AG10803 (cell line): ENCODE measurements around the gene SLC30A4.

ENCODE experiments used
- DNase-seq: peaks from one replicate; pipeline ENCODE4 v3.0.0; 2010; ENCODE audit warnings: low read depth
- H3K4me3 ChIP-seq: 2 replicates; pipeline ENCODE4 v1.5.1; 2011; ENCODE audit warnings: mild to moderate bottlenecking, low read length, control low read depth
- TF ChIP-seq, protein P1 (sequence below): conservative IDR thresholded peaks from 2 replicates; pipeline ENCODE4 v1.5.1; 2011; ENCODE audit warnings: mild to moderate bottlenecking, low read length, control low read depth, inconsistent platforms

The SLC30A4 gene

DNA sequence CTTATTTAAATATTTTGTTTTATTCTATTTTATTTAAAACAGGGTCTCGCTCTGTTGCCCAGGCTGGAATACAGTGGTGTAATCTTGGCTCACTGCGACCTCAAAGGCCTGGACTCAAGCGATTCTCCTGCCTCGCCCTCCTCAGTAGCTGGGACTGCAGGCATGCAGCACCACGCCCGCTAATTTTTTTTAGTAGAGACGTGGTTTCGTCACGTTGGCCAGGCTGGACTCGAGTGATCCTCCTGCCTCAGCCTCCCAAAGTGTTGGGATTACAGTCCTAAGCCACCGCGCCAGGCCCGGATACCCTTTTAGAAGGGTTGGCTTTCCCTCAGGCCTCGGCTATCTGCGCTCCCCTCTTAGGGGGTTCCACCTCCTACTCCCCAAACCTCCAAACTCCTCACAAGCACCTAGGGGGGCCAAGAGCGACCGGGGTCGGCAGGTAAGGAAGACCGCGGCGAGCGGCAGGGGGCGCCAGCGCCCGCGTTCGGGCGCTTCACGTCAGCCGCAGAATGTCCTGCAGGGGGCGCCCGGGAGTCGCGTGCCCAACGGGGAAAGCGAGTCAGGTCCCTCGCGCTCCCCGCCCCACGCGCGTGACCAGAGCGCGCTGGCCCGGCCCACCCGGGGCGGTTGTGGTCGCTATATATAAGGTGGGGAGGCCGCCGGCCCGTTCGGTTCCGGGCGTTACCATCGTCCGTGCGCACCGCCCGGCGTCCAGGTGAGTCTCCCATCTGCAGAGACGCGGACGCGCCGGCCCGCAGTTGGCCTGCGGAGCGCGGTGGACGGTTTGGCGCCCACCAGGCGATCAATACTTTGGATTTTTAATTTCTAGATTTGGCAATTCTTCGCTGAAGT lies 92.4 kb downstream of the SLC30A4 start:
- DNase-seq: peak; percentile 40
- TF ChIP-seq, protein P1, sequence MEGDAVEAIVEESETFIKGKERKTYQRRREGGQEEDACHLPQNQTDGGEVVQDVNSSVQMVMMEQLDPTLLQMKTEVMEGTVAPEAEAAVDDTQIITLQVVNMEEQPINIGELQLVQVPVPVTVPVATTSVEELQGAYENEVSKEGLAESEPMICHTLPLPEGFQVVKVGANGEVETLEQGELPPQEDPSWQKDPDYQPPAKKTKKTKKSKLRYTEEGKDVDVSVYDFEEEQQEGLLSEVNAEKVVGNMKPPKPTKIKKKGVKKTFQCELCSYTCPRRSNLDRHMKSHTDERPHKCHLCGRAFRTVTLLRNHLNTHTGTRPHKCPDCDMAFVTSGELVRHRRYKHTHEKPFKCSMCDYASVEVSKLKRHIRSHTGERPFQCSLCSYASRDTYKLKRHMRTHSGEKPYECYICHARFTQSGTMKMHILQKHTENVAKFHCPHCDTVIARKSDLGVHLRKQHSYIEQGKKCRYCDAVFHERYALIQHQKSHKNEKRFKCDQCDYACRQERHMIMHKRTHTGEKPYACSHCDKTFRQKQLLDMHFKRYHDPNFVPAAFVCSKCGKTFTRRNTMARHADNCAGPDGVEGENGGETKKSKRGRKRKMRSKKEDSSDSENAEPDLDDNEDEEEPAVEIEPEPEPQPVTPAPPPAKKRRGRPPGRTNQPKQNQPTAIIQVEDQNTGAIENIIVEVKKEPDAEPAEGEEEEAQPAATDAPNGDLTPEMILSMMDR: peak; percentile 97
- peak overlapping the region; percentile 50 for H3K4me3 ChIP-seq
